PC-9 (cell line): ENCODE results near the gene SYT1. TPM values are rescaled to one million over a fixed set of nuclear protein-coding genes. Genes with fewer than 3 reads are reported as not detected.

Source experiments
- BruUV-seq: library from RNA; stranded (reverse); fragments of 400-500 nt; replicated peaks from 2 replicates; lab custom pipeline; 2021; lab: Mats Ljungman, UMichigan
- CTCF ChIA-PET: fragments of 300-600 bp; sonication (Branson Sonifier 250); formaldehyde crosslinking; loops from one replicate; lab custom pipeline; 2022; ENCODE audit warnings: antibody characterized with exemption; lab: Charles Lee
- POLR2A ChIA-PET: fragments of 300-600 bp; sonication (Branson Sonifier 250); formaldehyde crosslinking; loops from one replicate; lab custom pipeline; 2022; ENCODE audit warnings: antibody characterized with exemption; ENCODE audit not compliant: unreplicated experiment; lab: Charles Lee
- DNase-seq, 2 experiments: peaks; one replicate each; pipeline versions ENCODE4 v3.0.0 to v3.0.0-alpha.2; 2015 to 2022; ENCODE audit warnings: mixed read lengths in 1 of 2
- H2AFZ ChIP-seq: fragments of 200-600 bp; sonication (generic); 2 replicates; pipeline ENCODE4 v1.8.1; 2017; ENCODE audit warnings: antibody characterized with exemption
- H3F3A ChIP-seq: fragments of 200-600 bp; sonication (generic); 2 replicates; pipeline ENCODE4 v1.8.1; 2017; ENCODE audit warnings: antibody characterized with exemption, mild to moderate bottlenecking, low read depth; ENCODE audit not compliant: insufficient read depth
- H3K27ac ChIP-seq: fragments of 200-600 bp; sonication (generic); 2 replicates; pipeline ENCODE4 v1.6.1; 2016; ENCODE audit warnings: mixed run types
- H3K27me3 ChIP-seq: fragments of 200-600 bp; sonication (generic); 2 replicates; pipeline ENCODE4 v1.6.1; 2016; ENCODE audit warnings: low read depth, mixed run types; ENCODE audit not compliant: insufficient read depth
- H3K36me3 ChIP-seq: fragments of 200-600 bp; sonication (generic); 2 replicates; pipeline ENCODE4 v1.6.1; 2016; ENCODE audit warnings: low read depth, mixed run types
- H3K4me1 ChIP-seq: fragments of 200-600 bp; sonication (generic); replicated peaks from 2 replicates; pipeline ENCODE4 v1.6.1; 2016; ENCODE audit warnings: mixed run types; ENCODE audit not compliant: insufficient read depth
- H3K4me2 ChIP-seq: fragments of 200-600 bp; sonication (generic); 2 replicates; pipeline ENCODE4 v1.6.1; 2017; ENCODE audit warnings: mixed run types
- H3K4me3 ChIP-seq: fragments of 200-600 bp; sonication (generic); 2 replicates; pipeline ENCODE4 v1.6.1; 2016; ENCODE audit warnings: mixed run types
- H3K79me2 ChIP-seq: fragments of 200-600 bp; sonication (generic); 2 replicates; pipeline ENCODE4 v1.6.1; 2017; ENCODE audit warnings: low read depth, mixed run types
- H3K9me2 ChIP-seq: fragments of 200-600 bp; sonication (generic); 2 replicates; pipeline ENCODE4 v1.8.1; 2017; ENCODE audit warnings: mild to moderate bottlenecking; ENCODE audit not compliant: insufficient read depth
- H3K9me3 ChIP-seq: fragments of 200-600 bp; sonication (generic); 2 replicates; pipeline ENCODE4 v1.8.1; 2016; ENCODE audit warnings: low read depth; ENCODE audit not compliant: insufficient read depth
- H4K20me1 ChIP-seq: fragments of 200-600 bp; sonication (generic); 2 replicates; pipeline ENCODE4 v1.8.1; 2017; ENCODE audit not compliant: insufficient read depth
- EZH2 ChIP-seq: fragments of 200-600 bp; sonication (generic); IDR thresholded peaks from 2 replicates; pipeline ENCODE4 v1.8.0; 2017; ENCODE audit warnings: antibody characterized with exemption, low read depth
- intact Hi-C: fragments of 100-400 bp; cut with micrococcal nuclease; formaldehyde crosslinking; loops from one replicate; pipeline ENCODE4 v1.10.0; 2022; ENCODE audit not compliant: unreplicated experiment
- total RNA-seq: library from RNA; stranded (reverse); gene quantifications from 2 replicates; pipeline ENCODE4 v1.2.3, GENCODE V29; 2021
- TF ChIP-seq, protein P1 (sequence below): fragments of 200-600 bp; sonication (generic); conservative IDR thresholded peaks from 2 replicates; pipeline ENCODE4 v1.6.1; 2017; ENCODE audit warnings: mixed run types, antibody characterized with exemption, mild to moderate bottlenecking, moderate library complexity

The SYT1 gene
- total RNA-seq, 1 experiment from 2014 or later, result 1.2 TPM

DNA sequence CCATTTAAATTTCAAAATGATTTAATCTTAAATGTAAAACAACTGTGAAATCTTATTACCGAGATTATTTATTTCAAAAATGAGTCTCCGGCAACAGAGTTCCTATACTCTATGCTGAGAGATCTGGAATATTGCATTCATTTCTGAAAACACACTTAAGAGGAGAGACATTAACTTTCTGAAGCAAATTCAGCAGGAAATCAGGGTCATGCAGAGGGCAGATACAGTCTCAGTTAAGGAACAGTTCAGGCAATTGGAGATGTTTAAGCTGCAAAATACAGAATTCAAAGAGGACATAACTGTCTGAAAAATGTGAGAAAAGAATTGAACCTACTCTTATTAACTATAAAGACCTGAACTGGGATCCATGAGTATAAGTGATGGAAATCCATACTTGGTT, 505.4 kb downstream of the SYT1 start:
- BruUV-seq, result no TSS peak
- intact Hi-C loops, result loop anchor here (10.0 kb wide), 2 partner anchors 1225 to 1365 kb away; no protein-coding TSS in a partner anchor
- TF ChIP-seq EZH2, result no peak
- TF ChIP-seq, protein P1, sequence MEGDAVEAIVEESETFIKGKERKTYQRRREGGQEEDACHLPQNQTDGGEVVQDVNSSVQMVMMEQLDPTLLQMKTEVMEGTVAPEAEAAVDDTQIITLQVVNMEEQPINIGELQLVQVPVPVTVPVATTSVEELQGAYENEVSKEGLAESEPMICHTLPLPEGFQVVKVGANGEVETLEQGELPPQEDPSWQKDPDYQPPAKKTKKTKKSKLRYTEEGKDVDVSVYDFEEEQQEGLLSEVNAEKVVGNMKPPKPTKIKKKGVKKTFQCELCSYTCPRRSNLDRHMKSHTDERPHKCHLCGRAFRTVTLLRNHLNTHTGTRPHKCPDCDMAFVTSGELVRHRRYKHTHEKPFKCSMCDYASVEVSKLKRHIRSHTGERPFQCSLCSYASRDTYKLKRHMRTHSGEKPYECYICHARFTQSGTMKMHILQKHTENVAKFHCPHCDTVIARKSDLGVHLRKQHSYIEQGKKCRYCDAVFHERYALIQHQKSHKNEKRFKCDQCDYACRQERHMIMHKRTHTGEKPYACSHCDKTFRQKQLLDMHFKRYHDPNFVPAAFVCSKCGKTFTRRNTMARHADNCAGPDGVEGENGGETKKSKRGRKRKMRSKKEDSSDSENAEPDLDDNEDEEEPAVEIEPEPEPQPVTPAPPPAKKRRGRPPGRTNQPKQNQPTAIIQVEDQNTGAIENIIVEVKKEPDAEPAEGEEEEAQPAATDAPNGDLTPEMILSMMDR, result no peak
- Histone ChIP-seq H3K4me1 (peaks cover 22% of the 10 kb centered on the region), H3F3A (peaks cover 4% of the 10 kb centered on the region; the same call in 1 of the 2 replicates), H4K20me1 (no peaks in the 10 kb centered on the region), H3K36me3 (no peaks in the 10 kb centered on the region), H3K27ac (no peak overlapping the region), H3K9me2 (no peaks in the 10 kb centered on the region), H3K4me2 (no peak overlapping the region), H3K9me3 (no peaks in the 10 kb centered on the region), H3K79me2 (no peaks in the 10 kb centered on the region), H3K4me3 (no peak overlapping the region), H3K27me3 (no peaks in the 10 kb centered on the region), H2AFZ (no peak overlapping the region)
- POLR2A ChIA-PET, result no interaction called here
- CTCF ChIA-PET, result no interaction called here
- no peak for DNase-seq

DNA sequence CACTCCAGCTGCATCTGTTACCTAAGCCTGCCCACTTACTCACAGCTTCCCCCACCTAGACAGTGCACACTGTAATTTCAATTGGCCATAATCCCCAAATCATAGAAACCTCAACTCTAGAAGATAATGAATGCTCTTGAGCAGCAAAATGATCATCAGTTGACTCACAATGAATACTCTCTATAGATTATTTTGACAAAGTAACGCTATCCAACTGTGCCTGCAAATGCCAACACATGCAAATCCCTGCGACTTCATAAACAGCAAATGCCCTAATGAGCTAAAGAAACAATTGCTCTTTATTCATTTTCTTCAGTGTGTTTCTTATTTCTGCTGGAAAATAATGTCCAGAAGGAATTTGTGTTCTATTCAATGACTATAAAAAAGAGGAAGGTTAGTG, 506.7 kb downstream of the SYT1 start:
- CTCF ChIA-PET, result no interaction called here
- no peak overlapping the region for H3K4me3 ChIP-seq
- H3K4me1 ChIP-seq, result peaks cover 15% of the 10 kb centered on the region
- H3K27ac ChIP-seq, result no peak overlapping the region
- no peak overlapping the region for H2AFZ ChIP-seq
- H3K36me3 ChIP-seq, result no peaks in the 10 kb centered on the region
- TF ChIP-seq, protein P1, result no peak
- no peak for TF ChIP-seq EZH2
- BruUV-seq, result no TSS peak
- intact Hi-C loops, result loop anchor here (10.0 kb wide), 2 partner anchors 1226 to 1366 kb away; no protein-coding TSS in a partner anchor
- POLR2A ChIA-PET, result no interaction called here
- DNase-seq, result no peak
- H3K79me2 ChIP-seq, result no peaks in the 10 kb centered on the region
- H3K27me3 ChIP-seq, result no peaks in the 10 kb centered on the region
- H3K9me2 ChIP-seq, result no peaks in the 10 kb centered on the region
- H3K9me3 ChIP-seq, result no peaks in the 10 kb centered on the region
- peaks cover 4% of the 10 kb centered on the region; the same call in 1 of the 2 replicates for H3F3A ChIP-seq
- H4K20me1 ChIP-seq, result no peaks in the 10 kb centered on the region
- H3K4me2 ChIP-seq, result no peak overlapping the region

DNA sequence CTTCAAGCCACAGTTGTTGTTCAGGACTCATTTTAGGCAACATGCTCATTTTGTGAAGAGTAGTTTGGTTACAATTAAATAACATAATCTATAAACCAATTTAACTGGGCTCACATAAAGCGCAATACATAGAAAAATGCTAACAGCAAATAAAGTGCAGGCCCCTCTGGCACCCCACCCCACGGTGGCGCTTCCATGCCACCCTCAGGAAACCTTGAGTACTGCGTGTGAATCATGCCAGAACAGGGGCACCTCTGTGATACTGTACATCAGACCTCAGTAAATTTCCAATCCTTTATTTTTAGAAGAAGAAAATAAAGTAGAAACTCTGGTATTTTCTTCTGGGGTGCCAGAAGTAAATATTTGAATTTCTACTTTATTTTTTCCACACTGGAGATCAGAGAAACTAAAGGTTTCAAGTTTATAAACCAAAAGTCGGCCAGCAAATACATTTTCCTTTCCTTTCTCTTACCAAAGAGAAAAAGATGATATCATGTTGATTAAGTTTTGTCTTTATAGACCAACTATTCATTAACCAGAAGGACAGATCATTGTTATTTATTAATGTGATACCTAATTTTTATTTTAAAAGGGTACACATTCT, 509.4 kb downstream of the SYT1 start:
- Histone ChIP-seq H2AFZ (no peak overlapping the region), H3F3A (no peaks in the 10 kb centered on the region), H4K20me1 (no peaks in the 10 kb centered on the region), H3K4me3 (no peak overlapping the region), H3K9me3 (no peaks in the 10 kb centered on the region), H3K27ac (no peak overlapping the region), H3K9me2 (no peaks in the 10 kb centered on the region), H3K27me3 (no peaks in the 10 kb centered on the region), H3K4me2 (no peak overlapping the region), H3K4me1 (no peaks in the 10 kb centered on the region), H3K36me3 (no peaks in the 10 kb centered on the region), H3K79me2 (no peaks in the 10 kb centered on the region)
- no TSS peak for BruUV-seq
- POLR2A ChIA-PET, result no interaction called here
- TF ChIP-seq, protein P1, result peak; percentile 85
- no peak for TF ChIP-seq EZH2
- CTCF ChIA-PET, result no interaction called here
- DNase-seq, result peak in 1 of 2 experiments; percentile 33
- intact Hi-C loops, result loop anchor here (10.0 kb wide), 2 partner anchors 1229 to 1369 kb away; no protein-coding TSS in a partner anchor
